Stimulated activated CD4-positive, alpha-beta T cell treated with anti-CD3 and anti-CD28 coated beads, Interleukin-1b, Interleukin-23, amount 100 ng/mL, for 1 hour (primary cell): ENCODE measurements around the gene RPL23.

ENCODE experiments used
- DNase-seq, 2 donors: peaks; one replicate each; pipeline ENCODE4 v3.0.0-alpha.2; 2020; ENCODE audit warnings: low read depth in 2 of 2

Gene RPL23

GRCh38 chr17:38883592-38884526 is 30.3 kb upstream of the RPL23 start:
- DNase-seq: no peak

DNA sequence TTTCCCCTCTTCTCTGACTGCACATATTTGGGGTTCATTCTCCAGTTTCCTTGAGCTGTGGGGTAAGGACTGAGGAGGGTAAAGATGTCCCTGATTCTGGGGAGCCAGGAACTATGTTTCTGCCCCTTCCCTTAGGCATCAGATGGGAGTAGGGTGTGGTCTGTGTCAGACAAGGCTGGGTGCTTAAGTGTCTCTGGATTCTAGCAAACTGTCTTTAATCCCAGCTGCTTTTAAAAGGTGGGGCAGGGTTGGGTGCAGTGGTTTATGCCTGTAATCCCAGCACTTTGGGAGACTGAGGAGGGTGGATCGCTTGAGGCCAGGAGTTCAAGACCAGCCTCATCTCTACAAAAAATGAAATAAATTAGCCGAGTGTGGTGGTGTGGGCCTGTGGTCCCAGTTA is 29.3 kb upstream of the RPL23 start:
- DNase-seq: no peak

- DNase-seq: no peak
Measured at GRCh38 chr17:38881600-38882191, 28.2 kb upstream of the RPL23 start.

GRCh38 chr17:38879878-38880665 is 26.6 kb upstream of the RPL23 start:
- DNase-seq: no peak

DNA sequence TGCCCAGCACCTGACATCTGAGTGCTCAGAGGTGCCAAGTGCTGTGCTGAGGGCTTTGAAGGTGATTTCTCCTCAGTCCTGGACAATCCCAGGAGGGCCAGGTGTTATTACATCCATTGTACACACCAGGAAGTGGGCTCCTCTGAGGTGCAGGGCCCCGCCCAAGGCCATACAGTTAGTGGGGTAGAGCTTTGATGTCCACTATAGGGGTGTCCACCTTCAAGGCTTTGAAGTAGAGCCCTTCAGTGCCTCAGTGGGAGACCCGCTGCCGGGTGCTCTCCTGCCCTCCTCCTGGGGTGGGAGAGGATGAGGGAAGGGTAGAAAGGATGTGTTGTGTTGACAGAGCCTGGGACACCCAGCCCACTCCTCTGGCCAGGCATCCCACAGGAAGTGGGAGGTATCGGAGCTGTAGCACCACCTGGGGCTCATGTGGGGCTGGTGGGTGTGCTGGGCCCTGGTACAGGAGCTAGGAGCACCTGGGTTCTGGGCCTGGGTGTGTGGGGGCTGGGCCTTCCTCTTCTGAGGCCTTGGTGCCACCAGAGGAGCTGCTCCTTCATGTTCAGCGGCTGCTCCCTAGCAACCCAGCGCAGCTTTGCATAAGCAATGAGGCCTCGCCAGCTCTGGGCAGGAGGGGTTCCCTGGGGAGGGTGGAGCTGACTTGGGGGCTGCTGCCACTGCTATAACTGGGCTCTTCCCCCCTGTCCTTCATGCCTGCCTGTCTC is 23.8 kb upstream of the RPL23 start:
- no peak for DNase-seq

- no peak for DNase-seq
Measured at GRCh38 chr17:38875477-38876075, 22.1 kb upstream of the RPL23 start.

- DNase-seq: no peak
Measured at GRCh38 chr17:38874505-38875400, 21.2 kb upstream of the RPL23 start.

- no peak for DNase-seq
Measured at GRCh38 chr17:38873640-38874380, 20.3 kb upstream of the RPL23 start.

DNA sequence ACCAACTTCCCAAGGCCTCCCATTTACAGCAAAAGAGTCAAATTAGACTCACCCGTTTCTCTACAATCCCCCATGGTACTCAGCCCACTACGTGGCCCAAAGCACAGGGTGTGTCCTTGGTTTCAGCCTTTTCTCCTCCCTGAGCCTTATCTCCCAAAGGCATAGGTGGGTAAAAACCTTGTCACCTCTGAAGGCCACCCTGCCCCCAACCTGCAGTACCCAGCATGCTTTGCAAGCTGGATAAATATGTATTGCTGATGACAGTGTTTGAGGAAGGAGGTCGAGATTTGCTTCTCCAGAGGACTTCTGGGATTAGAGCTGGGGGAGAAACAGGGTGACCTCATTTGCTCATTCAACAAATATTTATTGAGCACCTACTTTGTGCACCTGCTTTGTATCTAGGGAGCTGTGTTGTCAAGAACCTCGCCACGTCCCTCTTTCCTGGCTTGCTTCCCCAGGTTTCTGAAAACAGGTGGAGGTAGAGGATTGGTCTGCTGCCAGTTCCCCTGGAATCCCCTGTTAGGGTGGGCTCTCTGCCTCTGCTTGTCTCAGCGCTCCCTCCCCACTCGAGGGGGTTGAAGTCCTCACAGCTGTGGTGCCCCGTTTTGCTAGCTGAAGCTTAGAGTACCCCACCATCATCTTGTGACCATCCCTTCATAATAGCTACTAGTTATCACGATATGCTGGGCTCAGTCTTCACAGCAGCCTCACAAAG is 19.3 kb upstream of the RPL23 start:
- no peak for DNase-seq

- DNase-seq: no peak
Measured at GRCh38 chr17:38872027-38872511, 18.5 kb upstream of the RPL23 start.

- DNase-seq: peak; percentile 26 to 56
Measured at GRCh38 chr17:38871247-38872015, 17.9 kb upstream of the RPL23 start.

- no peak for DNase-seq
Measured at GRCh38 chr17:38870259-38871165, 17.0 kb upstream of the RPL23 start.

DNA sequence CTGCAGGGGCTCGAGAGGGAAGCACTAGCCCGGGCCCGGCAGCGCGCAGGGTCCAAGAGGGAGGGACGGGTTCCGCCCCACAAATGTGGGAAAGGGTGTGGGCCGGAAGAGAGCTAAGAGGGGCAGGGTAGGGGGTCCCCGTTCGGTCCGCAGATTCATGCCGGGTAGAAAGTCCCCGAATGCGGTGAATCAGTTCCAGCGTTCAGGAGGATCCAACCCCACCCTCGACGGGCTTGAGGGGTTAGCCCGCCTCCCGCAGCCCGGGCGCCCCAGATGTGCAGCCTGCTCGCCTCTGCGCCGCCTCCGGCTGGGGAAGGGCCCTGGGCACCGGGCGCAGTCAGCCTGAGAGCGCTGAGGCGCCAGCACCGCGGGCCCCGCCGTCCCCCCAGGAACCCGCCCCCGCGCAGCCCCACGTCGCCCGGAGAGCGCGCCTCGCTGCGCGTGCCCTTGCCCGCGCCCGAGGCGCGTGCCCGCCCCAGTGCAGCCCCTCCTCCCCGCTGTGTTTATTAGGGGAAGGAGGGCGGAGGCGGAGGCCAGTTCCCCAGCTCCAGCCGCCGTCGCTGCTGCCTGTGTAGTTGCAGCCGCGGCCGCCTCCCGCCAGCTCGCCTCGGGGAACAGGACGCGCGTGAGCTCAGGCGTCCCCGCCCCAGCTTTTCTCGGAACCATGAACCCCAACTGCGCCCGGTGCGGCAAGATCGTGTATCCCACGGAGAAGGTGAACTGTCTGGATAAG is 16.2 kb upstream of the RPL23 start, which contains the start of gene LASP1:
LASP1 (plus strand) TSS at position 533 of the 733 bp plus-strand sequence; CDS start at position 665, 132 bp downstream.
- peak; percentile 61 to 75 for DNase-seq

- DNase-seq: peak; percentile 76 to 92
Measured at GRCh38 chr17:38868817-38869525, 15.4 kb upstream of the RPL23 start.
